GM04504 (cell line): ENCODE data around the gene SETSIP.
"Not testable (repeated sequence)": the region's sequence is repeated elsewhere in the genome, so short reads cannot be mapped to it uniquely, and the experiment has no call there.

ENCODE experiments used
- DNase-seq: peaks from one replicate; pipeline ENCODE4 v3.0.0-alpha.2; 2012; ENCODE audit warnings: low read depth

SETSIP gene, protein sequence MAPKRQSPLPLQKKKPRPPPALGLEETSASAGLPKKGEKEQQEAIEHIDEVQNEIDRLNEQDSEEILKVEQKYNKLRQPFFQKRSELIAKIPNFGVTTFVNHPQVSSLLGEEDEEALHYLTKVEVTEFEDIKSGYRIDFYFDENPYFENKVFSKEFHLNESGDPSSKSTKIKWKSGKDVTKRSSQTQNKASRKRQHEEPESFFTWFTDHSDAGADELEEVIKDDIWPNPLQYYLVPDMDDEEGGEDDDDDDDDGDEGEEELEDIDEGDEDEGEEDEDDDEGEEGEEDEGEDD

GRCh38 chr1:92075311-92075710 is at the start of gene SETSIP:
Gene SETSIP (minus strand): TSS chr1:92075411. CDS start chr1:92075411, 0 bp downstream.
- DNase-seq: no peak

DNA sequence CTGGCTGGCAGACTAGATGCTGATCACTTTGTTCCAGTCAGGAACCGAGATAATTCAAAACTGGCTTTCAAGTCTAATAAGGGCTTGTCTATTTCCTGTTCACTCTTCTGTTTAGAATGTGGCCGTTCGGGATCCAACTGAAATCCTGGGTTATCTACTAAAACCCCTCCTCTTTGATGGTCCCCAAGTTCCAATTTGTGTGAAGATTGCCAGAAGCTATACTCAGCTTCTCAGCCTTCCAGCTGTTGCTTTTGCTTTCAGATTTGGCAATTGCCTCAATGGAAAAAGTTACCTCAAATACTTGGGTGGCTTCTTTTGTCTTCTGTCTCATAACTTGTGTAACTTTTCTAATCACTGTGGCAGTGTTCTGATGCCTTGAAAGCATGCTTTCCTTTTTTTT is 48.7 kb upstream of the SETSIP start:
- DNase-seq: no peak

DNA sequence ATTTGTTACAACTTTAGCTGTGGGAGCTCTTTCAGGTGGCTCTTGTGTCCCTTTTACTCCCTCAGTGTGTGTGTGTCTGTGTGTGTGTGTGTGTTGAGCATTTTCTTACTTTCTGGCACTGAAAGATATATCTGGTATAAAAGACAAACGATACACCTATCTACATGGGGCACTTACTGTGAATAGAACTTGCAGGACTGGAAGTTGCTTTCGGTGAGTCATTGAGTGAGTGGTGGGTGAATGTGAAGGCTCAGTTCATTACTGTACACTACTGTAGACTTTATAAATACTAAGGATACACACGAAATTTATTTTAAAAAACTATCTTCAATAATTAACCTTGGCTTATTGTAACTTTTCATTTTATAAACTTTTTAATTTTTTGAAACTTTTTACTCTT is 43.6 kb upstream of the SETSIP start:
- no peak for DNase-seq

- DNase-seq: no peak
Observed at GRCh38 chr1:92117526-92117925, 42.3 kb upstream of the SETSIP start.

- no peak for DNase-seq
Observed at GRCh38 chr1:92108631-92109030, 33.4 kb upstream of the SETSIP start.

DNA sequence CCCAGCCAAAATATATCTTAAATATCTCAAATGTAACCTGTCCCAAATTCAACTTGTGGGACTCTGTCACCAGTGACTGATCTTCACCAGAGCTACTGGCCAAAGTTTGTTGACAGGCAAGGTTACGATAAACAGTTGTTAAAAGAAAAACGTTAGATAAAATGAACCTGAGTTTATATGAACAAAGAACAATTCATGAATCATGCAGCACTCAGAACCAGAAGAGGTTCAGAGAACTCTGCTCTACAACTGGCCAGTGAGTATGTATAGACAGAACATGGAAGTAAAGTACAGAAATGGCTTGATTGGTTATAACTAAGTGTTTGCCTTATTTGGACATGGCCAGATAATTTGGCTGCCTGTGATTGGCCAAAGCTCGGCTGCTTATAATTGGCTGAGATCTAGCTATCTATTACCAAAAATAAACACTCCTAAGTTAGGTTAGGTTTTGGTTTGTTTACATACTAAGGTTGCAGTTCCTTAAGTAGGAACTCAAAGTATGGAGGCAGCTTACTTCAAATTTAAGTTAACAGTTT is 30.4 kb upstream of the SETSIP start:
- no peak for DNase-seq

DNA sequence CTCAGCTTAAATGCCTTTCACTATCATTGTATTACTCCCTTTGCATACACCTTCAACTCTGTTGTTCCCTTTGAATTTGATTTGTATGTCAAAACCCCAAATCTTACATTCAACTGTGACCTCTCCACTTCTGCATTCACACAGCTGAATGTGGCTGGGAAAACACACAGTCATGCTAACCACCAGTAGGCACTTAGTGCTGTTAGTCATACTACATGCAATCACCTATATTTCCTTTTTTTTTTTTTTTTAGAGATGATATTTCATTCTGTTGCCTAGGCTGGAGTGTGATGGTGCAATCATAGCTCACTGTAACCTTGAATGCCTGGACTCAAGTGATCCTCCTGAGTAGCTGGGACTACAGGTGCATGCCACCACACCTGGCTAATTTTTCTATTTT is 21.1 kb upstream of the SETSIP start:
- DNase-seq: no peak

GRCh38 chr1:92095874-92096273 is 20.7 kb upstream of the SETSIP start:
- no peak for DNase-seq

- DNase-seq: no peak
Observed at GRCh38 chr1:92094595-92094994, 19.4 kb upstream of the SETSIP start.

DNA sequence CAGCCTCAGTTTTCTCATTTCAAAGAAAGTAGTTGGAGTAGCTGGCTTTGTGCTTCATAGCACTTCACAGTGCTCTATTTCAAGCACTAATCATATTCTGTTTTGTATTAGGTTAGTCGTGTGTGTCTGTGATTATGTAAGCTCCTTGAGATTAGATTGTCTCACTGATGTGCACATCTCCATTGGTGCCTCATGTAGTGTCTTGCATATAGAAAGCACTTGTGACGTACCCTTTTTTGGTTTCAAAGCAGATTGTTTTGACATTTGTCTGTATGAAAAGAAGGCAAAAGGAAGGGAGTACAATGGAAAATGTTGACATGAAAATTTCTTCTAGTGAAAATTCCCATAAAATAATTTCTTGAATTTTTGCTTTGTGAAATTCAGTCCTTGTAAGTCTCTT is 18.9 kb upstream of the SETSIP start:
- no peak for DNase-seq

- DNase-seq: no peak
Observed at GRCh38 chr1:92091625-92092024, 16.4 kb upstream of the SETSIP start.

- no peak for DNase-seq
Observed at GRCh38 chr1:92087542-92087941, 12.3 kb upstream of the SETSIP start.

DNA sequence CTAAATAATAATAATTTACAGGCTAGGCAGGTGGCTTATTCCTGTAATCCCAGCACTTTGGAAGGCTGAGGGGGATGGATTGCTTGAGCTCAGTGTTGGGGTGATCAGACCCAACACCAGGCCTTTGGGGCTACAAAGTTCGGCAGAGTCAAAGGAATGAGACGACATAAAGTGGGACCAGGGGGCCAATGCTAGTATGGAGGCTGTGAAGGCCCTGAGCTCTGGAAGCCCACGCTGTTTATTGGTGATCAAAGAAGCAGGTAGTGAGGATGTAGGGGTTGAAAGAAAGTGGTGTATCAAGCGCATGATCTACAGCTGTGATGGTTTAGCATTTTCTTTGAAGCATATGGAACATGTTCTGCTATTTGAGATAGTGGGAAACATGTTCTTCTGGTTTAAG is 10.5 kb upstream of the SETSIP start:
- DNase-seq: no peak

- DNase-seq: no peak
Observed at GRCh38 chr1:92084651-92085050, 9.4 kb upstream of the SETSIP start.

- DNase-seq: no peak
Observed at GRCh38 chr1:92081031-92081430, 5.8 kb upstream of the SETSIP start.

DNA sequence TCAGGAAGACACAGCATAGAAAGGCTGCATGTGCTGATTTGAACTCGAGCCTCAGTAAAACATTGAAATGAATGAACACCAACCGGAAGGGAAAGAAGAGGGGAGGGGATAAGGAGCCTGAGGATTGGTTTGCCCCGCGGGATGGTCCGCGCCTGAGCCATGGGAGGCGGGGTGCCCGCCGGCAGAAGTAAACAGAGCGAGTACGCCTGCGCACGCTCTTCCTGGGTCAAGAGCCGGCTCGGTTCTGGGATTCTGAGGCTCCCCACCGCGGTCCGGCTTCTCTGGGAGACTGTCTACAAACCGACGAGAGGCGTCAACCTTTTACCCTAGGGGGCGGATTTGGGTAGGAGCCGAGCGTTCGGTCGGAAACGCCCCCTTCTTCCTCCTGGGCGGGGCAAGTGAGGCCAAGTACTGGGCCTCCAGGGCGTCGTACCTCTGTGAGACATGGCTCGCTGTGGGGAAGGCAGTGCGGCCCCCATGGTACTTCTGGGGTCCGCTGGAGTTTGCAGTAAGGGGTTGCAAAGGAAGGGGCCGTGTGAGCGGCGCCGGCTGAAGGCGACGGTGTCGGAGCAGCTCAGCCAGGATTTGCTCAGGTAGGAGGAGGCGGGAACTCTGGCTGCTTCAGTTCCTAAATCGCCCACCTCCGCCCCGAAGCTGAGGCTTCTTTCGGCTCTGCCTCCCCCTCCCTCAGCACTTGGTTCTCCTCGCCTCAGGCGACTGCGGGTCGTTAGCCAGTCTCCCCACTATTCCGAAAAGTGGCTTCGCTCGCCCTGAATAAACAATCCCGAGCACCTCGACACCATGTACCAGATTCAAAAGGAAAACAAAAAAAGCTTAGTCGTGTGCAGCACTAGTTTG is 5.1 kb upstream of the SETSIP start, which contains the start of gene BTBD8:
BTBD8 (plus strand) TSS at position 218 of the 858 bp plus-strand sequence; CDS start at position 445, 227 bp downstream.
- peak; percentile 46 for DNase-seq

- DNase-seq: no peak
Observed at GRCh38 chr1:92079441-92079840, 4.2 kb upstream of the SETSIP start.

DNA sequence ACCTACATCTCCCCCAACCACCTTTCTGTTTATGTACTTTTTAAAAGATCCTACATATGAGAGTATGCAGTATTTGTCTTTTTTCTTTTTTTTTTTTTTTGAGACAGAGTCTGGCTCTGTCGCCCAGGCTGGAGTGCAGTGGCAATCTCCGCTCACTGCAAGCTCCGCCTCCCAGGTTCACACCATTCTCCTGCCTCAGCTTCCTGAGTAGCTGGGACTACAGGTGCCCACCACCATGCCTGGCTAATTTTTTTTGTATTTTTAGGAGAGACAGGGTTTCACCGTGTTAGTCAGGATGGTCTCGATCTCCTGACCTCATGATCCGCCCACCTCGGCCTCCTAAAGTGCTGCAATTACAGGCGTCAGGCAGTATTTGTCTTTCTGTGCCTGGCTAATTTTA is 2.9 kb upstream of the SETSIP start:
- not testable (repeated sequence) for DNase-seq

DNA sequence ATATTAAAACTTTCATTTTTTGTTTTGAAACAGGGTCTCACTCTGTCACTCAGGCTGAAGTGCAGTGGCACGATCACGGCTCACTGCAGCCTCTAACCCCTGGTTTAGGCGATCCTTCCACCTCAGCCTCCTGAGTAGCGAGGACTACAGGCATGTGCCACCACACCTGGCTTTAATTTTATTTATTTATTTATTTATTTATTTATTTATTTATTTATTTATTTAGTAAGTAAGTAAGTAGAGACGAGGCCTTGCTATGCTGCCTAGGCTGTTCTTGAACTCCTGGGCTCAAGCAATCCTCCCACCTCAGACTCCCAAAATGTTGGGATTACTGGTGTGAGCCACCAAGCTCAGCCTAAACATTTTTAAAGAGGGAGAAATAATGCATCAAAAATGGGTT is 1.2 kb upstream of the SETSIP start:
- DNase-seq: no peak

DNA sequence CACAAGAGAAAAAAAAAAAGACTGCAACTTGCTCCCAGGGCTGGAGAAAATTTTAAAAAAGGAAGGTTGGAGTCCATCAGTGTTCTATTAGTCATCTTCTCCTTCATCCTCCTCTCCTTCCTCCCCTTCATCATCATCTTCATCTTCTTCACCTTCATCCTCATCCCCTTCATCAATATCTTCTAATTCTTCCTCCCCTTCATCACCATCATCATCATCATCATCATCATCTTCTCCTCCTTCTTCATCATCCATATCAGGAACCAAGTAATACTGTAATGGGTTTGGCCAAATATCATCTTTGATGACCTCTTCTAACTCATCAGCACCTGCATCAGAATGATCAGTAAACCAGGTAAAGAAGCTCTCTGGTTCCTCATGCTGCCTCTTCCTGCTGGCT is 765 bp downstream of the SETSIP start:
- not testable (repeated sequence) for DNase-seq

GRCh38 chr1:92070892-92071291 is 4.3 kb downstream of the SETSIP start:
- DNase-seq: no peak

- DNase-seq: no peak
Observed at GRCh38 chr1:92066321-92066720, 8.9 kb downstream of the SETSIP start.

GRCh38 chr1:92065042-92065441 is 10.2 kb downstream of the SETSIP start:
- no peak for DNase-seq
